Activated CD4-positive, alpha-beta T cell treated with anti-CD3 and anti-CD28 coated beads, Interleukin-2, amount 50 U/mL, for 16 hours (primary cell): Measurements from ENCODE around the gene ITPA.
"Not testable (repeated sequence)": the region's sequence is repeated elsewhere in the genome, so short reads cannot be mapped to it uniquely, and the experiment has no call there.

Experiments used
- DNase-seq: peaks from one replicate; pipeline ENCODE4 v3.0.0-alpha.2; 2020

The ITPA gene

DNA sequence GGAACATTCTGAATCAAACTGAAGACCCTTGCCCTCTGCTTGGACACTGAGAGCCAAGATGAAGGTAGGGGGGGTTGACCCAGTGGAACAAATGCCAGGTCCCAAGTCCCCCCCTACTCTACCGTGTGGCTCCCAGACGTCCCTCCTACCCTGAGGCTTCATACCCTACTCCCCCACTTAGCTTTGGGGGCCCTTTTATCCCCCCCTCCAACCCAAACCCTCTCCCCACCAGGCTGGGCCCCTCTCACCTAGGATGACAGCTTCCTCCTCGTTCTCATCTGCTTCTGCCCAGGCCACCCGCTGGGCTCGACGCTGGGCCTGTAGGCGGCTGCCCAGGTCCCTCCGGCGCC, 6.4 kb upstream of the ITPA start:
- no peak for DNase-seq

DNA sequence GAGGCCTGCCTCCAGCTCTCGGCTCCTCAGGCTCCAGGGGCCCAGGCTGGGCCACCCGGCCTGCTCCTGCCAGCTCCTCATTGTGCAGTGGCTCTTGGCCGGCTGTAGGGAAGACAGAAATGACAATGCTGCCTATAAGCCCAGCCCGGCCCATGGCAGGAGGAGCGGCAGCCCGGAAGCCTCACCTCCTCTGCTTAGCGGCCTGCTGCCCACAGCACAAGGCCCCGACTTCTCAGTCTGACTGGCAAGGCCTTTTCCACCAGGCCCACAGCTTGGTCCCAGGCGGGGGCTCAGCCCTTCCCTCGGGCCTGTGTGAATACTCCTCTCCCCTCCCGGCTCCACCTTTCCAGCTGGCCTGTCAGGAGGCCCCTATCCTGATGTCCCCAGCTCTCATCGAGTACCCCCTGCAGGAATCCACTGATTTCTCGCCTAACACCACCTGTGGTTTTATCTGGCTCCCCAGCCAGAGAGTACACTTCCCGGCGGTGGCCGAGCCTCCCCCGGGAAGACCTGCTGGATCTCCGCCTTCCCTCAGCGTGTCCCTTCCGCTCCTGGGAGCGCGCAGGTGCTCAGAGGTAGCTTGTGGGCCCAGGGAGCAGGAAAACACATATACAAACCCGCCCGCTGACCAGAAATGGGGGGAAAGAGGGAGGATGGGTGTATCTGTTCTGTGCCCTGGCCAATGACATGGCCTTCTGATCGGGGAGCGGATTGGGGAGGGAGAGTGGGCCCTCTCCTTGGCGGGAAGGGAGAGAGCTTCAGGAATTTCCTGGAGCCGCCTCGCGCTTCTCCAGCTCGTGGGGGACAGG, 5.8 kb upstream of the ITPA start:
- DNase-seq, result peak; percentile 60

DNA sequence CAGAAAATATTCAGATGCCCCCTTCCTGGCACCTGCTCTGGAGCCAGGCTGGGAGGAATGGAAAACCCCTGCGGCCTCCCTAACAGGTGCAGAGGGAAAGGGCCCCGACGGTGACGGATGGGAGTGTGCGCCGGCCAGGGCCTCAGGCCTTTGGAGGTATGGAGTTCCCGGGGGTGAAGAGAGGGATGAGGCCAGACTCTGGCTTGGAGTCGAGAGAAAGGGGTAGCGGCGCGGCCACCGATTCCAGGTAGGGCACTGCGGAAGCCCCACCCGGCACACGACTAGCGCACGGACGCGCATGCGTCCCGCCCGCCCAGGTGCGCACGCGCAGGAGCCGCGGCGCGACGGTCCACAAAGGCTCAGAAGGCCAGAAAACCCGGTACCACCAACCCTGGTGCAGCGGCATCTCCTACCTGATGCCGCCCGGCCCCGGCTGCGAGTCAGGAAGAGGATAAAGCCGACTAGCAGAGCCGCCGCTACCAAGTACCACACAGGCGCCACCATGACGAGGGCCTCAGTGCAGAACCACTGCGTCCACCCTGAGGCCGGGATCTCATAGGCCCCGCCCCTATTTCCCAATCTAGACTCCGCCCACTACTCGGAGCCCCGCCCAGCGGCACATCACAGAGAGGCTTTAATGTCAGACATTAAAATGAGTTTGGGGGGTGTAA, 5.0 kb upstream of the ITPA start, which contains the start of gene DDRGK1:
TSS of gene DDRGK1 (minus strand) at position 559 of the 671 bp plus-strand sequence. CDS start at position 504, 55 bp downstream.
- DNase-seq, result peak; percentile 92

DNA sequence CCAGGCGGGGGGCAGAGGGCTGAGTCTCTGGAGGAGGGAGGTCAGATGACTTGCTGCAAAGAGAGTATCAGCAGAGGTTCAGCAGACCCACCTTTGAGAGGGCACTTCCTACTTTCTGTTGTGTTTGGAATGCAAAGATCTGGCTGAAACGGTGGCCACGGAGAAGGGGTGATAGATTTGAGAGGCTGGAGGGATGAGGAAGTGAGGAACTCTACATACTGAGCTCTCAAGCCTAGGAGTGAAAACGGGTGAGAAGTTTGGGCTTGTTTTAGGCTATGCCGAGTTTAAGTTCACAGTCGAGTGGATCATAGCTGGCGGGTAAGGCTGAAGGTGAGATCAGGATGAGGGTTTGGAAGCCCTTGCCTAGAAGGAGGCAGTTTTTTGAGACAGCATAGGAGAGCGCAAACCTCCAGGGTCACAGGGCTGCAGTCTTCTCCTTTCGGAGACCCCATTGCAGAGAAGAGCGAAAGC, 477 bp upstream of the ITPA start:
- no peak for DNase-seq

DNA sequence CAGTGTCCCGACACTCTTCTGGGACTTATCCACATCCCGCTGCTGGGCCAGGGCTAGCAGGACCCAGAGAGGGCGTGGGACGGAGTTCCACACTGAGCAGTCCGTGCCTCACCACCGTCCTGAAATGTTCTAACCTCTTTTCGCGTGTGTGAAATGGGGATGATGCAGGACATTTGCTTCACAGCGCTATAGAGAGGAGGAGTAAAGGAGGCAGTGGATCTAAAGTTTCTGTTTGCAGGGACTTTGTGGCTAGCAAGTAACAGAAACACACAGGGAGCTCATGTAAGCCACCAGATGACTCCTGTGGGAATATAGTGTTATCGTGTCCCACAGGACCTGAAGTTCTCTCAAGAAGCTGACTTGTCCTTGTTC, 634 bp downstream of the ITPA start:
- no peak for DNase-seq

DNA sequence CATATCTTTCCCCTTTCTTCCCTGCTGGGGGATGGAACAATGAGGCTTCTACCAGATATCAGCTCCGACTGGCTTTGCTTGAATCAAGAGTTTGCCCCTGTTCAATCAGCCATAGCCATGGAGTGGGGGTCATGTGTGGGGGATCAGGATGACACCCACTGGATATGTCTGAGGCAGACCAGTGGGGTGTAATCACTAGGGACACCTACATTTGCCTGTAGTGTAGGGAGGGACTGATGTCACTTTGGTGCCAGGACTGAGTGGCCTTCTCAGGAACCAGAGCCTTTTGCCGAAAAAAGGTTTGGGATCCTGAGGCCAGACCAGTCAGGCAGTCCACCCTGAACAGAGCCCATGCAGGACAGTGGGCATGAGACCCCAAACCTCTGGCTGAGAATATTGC, 1.0 kb downstream of the ITPA start:
- DNase-seq, result no peak

DNA sequence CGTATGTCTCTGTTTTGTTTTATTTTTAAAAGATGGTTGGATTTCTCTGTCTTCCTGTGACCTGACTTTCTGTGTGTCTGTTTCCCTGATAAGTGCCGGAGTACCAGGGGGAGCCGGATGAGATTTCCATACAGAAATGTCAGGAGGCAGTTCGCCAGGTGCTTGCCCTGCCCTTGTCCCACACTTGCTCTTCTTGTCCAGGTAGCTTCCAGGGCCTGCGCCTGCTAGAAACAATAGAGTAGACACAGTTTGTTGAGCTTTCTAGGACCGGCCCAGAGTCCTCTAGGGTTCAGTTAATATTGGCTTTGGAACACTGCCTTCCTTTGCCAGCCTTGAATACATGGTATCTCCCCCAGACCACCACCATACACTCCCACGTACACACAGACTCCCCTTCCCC, 3.9 kb downstream of the ITPA start:
- DNase-seq, result no peak

DNA sequence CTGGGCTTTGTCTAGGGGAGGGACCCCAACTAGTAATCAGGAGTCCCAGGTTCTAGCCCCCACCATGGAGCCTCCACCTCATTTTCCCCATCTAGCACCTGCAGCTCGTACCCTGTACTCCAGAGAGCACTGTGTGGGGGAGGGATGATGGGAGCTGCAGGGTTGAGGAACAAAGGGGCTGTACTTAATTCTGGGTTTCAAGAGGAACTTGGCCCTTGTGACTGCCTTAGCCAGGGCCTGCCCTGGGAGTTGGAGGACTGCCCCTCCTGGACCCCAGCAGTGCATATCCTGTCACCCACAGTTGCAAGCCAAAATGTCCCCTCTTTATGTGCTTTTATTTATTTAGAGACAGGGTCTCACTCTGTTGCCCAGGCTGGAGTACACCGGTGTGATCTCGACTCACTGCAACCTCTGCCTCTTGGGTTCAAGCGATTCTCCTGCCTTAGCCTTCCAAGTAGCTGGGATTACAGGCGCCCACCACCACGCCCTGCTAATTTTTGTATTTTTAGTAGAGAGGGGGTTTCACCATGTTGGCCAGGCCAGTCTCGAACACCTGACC, 6.1 kb downstream of the ITPA start:
- not testable (repeated sequence) for DNase-seq

DNA sequence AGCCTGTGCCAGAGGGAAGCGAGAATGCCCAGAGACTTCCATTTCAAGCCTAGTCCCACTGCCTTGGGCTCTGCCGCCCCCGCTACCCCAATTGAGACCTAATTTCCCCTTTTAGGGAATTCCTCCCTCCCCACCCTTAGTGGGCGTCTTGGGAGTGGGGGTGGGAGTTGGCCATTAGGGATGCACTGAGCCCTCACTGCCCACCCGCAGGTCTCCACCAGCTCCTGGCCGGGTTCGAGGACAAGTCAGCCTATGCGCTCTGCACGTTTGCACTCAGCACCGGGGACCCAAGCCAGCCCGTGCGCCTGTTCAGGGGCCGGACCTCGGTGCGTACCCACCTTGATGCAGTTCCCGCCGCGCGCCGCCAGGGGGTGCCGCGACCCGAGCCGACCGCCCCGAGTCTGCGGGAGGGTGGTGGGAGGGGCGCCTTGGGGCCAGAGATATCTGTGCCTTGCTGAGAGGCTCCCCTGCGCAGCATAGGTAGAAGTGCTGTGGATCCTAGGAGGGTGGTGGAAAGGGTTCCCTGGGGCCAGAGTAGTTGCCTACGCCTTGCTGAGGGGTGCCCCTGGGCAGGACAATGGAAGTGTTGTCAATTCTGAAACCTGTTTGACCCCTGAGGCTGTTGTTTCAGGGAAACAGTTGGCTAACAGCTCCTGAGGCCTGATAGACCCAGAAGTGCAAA, 9.2 kb downstream of the ITPA start:
- DNase-seq, result peak; percentile 81

DNA sequence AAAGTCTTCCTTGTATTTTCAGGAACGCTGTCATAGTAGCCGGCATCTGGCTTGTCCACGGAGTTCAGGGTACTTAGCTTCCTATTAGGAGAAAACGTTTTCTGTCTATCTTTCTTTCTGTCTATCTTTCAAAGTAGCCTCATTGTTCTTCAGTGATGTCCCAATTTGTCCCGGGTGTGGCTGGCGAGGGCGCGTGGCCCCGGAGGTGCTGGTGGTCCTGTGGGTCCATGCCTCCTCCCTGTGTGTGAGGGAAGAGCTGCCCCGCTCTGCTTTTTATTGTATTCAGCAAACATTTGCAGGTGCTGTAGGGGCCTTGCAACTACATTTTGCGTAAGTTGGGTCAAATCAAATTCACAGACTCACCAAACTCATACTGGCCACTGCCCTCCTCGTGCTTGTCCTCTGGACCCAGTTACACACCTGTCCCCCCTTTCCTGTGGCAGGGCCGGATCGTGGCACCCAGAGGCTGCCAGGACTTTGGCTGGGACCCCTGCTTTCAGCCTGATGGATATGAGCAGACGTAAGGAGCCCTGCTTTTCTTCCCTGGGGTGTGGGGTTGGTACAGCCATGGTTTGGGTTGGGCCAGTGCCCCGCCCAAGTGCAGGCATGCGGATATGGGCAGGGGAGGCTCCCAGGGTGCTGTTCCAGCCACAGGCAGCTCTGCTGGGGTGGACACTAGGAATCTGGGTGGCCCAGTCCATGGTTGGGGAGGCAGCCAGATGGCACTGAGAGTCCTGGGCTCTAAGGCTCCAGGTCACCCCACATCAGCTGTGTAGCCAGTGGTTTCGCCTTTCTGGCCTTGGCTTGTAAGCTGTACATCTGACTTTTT, 12.3 kb downstream of the ITPA start:
- DNase-seq, result no peak

DNA sequence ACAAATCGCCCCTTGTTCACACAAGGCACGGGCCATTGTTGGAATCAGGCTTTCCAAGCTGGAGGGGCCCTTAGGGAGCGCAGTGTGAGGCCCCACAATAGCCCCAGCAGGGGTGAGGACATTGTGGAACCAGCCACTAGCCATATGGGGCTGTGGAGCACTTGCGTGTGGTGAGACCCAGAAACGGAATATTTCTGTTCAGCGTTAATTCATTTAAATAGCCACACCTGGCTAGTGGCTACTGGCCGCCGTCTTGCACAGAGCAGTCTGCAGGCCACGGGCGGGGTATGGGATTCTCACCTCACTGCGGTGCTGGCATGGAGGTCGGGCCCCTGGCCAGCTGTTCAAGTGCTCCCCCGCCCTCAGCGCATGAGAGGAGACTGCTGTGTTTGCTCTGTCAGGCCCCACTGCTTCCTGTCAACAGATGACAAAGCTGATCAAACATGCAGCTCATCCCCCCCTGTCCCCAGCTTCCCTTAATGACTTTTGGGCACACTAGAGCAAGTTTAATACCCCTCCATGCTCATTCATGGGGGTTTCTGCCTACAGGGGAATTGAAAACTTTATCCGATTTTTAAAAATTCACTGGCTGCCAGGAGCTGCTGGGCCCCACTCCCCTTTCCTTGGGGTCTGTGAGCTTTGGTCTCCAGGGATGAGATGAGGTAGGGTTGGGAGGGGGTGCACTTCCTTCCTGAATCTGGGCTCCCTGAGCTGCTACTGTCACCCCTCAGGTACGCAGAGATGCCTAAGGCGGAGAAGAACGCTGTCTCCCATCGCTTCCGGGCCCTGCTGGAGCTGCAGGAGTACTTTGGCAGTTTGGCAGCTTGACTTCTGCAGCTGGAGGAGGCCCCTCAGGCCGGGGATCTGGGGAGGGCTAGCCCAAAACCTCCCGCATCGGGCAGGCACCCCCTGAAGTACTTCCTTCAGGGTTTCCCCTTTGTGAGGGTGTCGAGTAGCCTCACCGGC, 13.6 kb downstream of the ITPA start:
- DNase-seq, result no peak

DNA sequence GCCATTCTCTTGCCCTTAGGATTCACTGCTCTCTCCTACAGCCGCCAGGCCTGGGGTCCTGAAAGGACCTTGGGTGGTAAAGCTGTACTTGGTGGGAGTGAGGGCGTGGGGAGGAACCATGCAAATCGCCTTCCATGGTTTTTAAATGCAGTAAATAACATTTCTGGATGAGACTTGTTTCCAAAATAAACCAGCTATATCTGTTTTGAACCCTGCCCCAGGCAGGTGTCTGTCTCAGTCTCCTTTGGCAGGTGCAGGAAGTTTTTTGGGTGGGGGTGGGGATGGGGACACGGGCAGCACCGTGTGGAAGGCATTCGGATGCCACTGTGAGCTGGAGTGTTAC, 14.3 kb downstream of the ITPA start:
- DNase-seq, result no peak

DNA sequence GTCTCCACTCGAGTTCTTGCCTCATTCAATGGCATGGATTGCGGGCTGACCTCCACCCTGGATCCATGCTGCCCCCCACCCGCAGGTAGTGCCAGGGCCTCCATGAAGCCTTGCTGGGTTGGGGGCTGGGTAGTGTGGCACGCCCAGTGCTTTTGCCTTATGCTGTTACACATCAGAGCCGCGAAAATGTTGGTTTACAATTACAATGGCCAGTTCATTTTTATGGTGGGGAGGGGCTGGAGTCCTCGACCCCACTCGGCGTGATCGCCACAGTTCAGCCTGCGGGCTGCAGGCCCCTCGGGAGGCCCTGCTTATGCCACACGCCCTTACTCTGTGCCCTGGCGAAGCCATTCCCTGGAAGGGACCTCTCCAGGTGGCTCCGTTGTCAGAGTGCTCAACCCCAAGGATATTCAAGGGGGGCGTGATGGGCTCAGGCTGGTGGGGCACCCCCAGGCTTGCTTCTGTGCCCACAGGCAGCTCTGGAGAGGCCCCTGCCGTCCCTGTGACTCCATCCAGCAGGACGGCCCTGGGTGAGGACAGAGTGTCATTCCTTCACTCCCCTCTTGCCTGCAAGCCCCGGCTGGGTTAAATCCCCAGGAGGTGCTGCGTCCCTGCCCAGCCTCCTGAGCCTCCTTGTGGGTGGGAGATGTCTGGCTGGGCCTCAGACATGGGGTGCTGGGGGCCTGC, 14.8 kb downstream of the ITPA start:
- DNase-seq, result no peak

DNA sequence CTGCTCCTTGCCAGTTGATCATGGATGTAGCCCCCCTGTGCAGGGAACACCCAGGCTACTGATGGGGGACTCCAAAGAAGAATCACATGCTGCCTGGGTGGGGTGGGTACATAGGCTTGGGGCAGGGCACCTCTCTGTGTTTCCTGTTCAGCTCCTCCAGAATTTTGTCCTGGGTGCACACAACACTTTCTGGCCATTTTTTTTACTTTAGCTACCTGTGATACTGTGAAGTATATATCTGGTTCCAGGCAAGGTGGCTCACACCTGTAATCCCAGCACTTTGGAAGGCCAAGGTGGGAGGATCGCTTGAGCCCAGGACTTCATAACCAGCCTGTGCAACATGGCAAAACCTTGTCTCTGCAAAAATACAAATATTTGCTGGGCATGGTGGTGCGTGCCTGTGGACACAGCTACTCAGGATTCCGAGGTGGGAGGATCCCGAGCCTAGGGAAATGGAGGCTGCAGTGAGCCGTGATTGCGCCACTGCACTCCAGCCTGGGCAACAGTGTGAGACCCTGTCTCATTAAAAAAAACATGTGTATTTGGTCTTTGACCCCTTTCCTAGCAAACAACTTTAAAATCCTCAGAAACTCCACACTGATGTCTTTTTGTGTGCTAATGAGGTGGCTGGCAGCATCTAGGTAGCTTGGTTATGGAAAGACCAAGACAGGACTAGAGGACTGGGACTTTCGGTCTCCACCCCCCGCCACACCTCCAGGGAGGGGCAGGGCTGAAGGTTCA, 15.6 kb downstream of the ITPA start:
- DNase-seq, result no peak

DNA sequence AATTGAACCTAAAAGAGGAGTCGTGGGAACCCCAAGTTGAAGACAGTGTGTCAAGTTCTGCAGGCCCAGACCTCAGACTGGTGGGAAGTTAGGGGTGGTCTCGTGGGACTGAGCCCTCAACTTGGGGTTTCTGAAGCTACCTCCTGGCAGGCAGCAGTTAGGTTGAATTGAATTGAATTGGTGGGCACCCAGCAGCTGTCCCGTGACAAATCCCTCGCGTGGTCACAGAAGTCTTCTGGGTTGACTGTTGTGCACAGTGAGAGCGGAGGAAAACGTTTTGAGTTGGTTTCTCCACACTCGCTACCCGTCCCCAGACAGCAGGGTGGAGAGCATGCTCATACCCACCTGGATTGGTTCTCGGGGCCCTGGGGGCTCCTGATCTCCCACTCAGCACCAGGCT, 16.8 kb downstream of the ITPA start:
- DNase-seq, result no peak

DNA sequence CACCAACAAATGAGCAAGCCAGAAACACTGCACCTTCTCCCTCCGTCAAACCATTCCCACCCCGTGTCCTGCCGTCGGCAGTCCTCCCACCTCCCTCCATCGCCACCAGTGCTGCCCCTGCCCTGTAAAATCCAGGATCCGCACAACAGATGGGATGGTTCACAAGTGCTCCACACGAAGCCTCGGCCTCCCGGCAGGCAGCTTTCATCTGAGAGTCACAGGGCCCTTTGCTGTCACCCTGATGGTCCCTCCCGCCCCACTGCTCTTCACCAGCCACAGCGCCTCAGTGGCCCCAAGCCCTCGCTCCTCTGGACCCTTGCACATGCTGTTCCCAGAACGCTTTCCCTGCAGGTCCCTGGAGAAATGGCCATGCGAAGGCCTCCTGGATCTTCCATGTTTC, 17.6 kb downstream of the ITPA start:
- DNase-seq, result no peak

DNA sequence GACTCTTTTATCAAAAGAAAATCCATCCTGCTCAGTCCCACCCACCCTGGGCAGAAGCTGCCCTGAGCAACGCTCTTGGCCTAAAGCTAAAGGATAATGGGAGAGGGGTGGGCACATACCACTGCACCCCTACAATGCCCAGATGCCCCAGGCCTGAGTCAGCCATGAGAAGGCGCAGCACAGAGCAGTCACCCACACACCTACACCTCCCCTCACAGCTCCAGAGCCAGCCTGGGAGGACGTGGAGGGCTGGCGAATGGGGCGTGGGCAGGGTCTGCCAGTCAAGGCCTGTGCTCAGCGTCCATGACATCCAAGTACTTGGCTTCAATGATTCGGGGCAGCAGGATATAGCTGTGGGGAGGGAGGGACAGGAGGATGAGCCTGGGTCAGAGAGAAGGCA, 18.2 kb downstream of the ITPA start:
- DNase-seq, result no peak

DNA sequence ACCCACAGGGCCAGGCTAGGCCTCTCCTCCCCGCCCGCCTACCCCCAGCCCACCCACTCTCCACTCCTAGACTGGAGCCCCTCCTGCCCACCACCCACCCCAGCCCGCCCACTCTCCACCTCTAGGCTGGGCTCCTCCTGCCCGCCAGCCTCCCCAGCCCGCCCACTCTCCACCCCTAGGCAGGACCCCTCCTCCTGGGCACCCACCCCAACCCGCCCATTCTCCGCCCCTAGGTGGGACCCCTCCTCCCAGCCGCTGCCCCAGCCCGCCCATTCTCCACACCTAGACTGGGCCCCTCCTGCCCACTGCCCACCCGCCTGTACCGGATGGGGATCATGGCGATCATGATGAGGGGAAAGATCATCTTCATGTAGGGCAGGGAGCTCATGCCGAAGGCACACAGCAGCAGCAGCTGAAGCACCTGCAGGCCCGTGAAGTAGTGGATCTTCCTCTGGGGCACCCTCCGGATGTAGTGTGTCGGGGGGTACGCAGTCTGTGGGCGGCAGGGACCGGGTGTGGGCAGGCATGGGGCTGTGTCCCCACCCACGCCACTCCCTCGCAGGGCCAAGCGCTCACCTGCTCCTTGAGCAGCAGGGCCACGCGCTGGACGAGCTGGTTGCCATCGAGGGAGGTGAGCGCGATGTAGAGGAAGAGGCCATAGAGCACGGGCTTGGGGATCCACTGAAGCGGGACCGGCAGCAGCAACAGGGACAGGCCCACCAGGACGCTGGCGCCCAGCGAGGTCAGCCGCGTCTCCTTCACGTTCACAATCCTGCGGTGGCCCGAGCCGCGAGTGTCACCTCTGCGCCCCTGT, 18.8 kb downstream of the ITPA start:
- no peak for DNase-seq

DNA sequence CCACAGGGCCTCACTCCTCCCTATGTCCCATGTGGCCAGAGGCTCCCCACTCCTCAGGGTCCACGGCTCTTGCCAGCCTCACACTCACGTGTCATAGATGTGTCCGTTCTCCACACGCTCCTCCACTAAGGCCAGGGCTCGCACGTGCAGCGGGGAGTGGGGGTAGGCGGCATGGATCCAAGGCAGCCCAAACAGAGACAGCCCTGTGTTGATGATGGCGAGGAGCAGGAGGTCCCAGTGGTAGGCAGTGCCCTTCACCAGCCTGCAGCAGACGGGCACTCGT, 19.4 kb downstream of the ITPA start:
- DNase-seq, result no peak

DNA sequence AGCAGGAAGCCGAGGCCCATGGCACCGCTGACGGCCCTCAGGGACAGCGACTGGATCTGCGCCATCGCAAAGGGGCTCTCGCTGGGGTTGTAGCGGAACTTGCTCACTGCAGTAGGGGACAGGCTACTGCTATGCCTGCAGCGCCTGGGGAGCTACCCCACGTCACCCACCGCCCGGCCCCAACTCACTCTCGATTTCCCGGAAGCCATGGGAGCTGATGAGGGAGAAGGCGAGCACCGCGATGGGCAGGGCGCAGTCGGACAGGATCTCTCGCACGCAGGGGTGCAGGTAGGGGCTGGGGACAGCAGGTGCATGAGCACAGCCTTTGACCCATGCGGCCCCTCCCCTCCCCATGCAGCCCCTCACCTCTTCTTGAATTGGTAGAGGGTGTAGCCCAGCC, 19.9 kb downstream of the ITPA start:
- DNase-seq, result no peak
